A549 treated with RU486 at 1 μM for 4 hours (cell line): Measurements from ENCODE around the gene ZNF112. TPM values are rescaled to one million over a fixed set of nuclear protein-coding genes. Genes with fewer than 3 reads are reported as not detected.

Source experiments
- total RNA-seq: library from RNA; stranded (reverse); fragments of 200-300 nt; extraction: Qiagen RNA extraction; gene quantifications from 5 replicates; pipeline ENCODE4 v1.2.3, GENCODE V29; 2022; ENCODE audit warnings: low read depth

Gene ZNF112
- total RNA-seq: 1.1 to 3.1 TPM (median 2.0 TPM) in 5 replicates

GRCh38 chr19:44356383-44357111 is at the start of gene ZNF112:
Gene ZNF112 (minus strand): TSS chr19:44356680. CDS start chr19:44340539, 16,141 bp downstream.

GRCh38 chr19:44401139-44402115 is 44.9 kb upstream of the ZNF112 start, which contains the start of gene ZNF285:
Gene ZNF285 (minus strand): TSS chr19:44401608. CDS start chr19:44397213, 4,395 bp downstream.

GRCh38 chr19:44304659-44305193 is 51.8 kb downstream of the ZNF112 start, which contains the start of gene ZNF235:
Gene ZNF235 (minus strand): TSS chr19:44305025. CDS start chr19:44303404, 1,621 bp downstream.

Other genes with a start within 250 kb of the ZNF112 start
- gene ZNF225, start 243.3 kb downstream of the ZNF112 start, total RNA-seq: 2.3 to 3.5 TPM (median 2.8 TPM) in 5 replicates
- gene ZNF234, start 215.1 kb downstream of the ZNF112 start, total RNA-seq: 1.2 to 2.7 TPM (median 2.3 TPM) in 5 replicates
- 19.7 to 25.5 TPM (median 22.6 TPM) in 5 replicates for gene ZNF226, start 191.6 kb downstream of the ZNF112 start, total RNA-seq
- gene ZNF227, start 144.1 kb downstream of the ZNF112 start, total RNA-seq: 9.7 to 13.8 TPM (median 11.0 TPM) in 5 replicates
- gene ZNF233, start 96.8 kb downstream of the ZNF112 start, total RNA-seq: 0.32 to 0.67 TPM (median 0.46 TPM) in 5 replicates
- gene ZNF235, start 51.7 kb downstream of the ZNF112 start, total RNA-seq: 2.5 to 3.9 TPM (median 3.3 TPM) in 5 replicates
- gene ZNF285, start 44.9 kb upstream of the ZNF112 start, total RNA-seq: 1.6 to 2.8 TPM (median 2.4 TPM) in 5 replicates
- 2.4 to 3.7 TPM (median 3.0 TPM) in 5 replicates for gene ZNF229, start 91.8 kb upstream of the ZNF112 start, total RNA-seq
- 7.7 to 9.2 TPM (median 8.2 TPM) in 5 replicates for gene ZNF180, start 143.8 kb upstream of the ZNF112 start, total RNA-seq
- gene CEACAM20, start 173.0 kb upstream of the ZNF112 start, total RNA-seq: 0.05 to 0.14 TPM in 2 of 5 replicates, not detected in the others